Caco-2 (cell line): Measurements from ENCODE around the gene CRHR1. TPM values are rescaled to one million over a fixed set of nuclear protein-coding genes. Genes with fewer than 3 reads are reported as not detected.

Source experiments
- BruUV-seq: library from RNA; stranded (reverse); fragments of 400-500 nt; replicated peaks from 2 replicates; lab custom pipeline; 2021; lab: Mats Ljungman, UMichigan
- CTCF ChIA-PET: fragments of 300-600 bp; sonication (Branson Sonifier 250); formaldehyde crosslinking; loops from one replicate; lab custom pipeline; 2022; ENCODE audit warnings: antibody characterized with exemption; lab: Charles Lee
- POLR2A ChIA-PET: fragments of 300-600 bp; sonication (Branson Sonifier 250); formaldehyde crosslinking; loops from one replicate; lab custom pipeline; 2022; ENCODE audit warnings: antibody characterized with exemption; lab: Charles Lee
- DNase-seq, 2 experiments: peaks; one replicate each; pipeline versions ENCODE4 v3.0.0 to v3.0.0-alpha.2; 2020 to 2022
- H3K27me3 ChIP-seq: replicated peaks from 2 replicates; pipeline ENCODE4 v1.6.0; 2011; ENCODE audit warnings: low read length; ENCODE audit not compliant: control insufficient read depth, insufficient read depth
- H3K36me3 ChIP-seq: 2 replicates; pipeline ENCODE4 v1.5.1; 2011; ENCODE audit warnings: low read length; ENCODE audit not compliant: control insufficient read depth, insufficient read depth
- H3K4me1 ChIP-seq: fragments of 250-450 bp; sonication (Bioruptor Pico); 2 replicates; pipeline ENCODE4 v1.5.1; 2020; ENCODE audit warnings: mild to moderate bottlenecking
- H3K4me3 ChIP-seq: 2 replicates; pipeline ENCODE4 v1.5.1; 2011; ENCODE audit warnings: low read depth, mild to moderate bottlenecking, control low read depth, low read length
- H3K9me3 ChIP-seq: fragments of 250-450 bp; sonication (Bioruptor Pico); 2 replicates; pipeline ENCODE4 v1.5.1; 2020; ENCODE audit warnings: mild to moderate bottlenecking, moderate library complexity
- H3K27ac Mint-ChIP-seq: one replicate; pipeline ENCODE4 v1.8.0; 2022; ENCODE audit warnings: mixed read lengths; ENCODE audit not compliant: unreplicated experiment
- H3K27me3 Mint-ChIP-seq: one replicate; pipeline ENCODE4 v1.8.0; 2022; ENCODE audit warnings: mixed read lengths; ENCODE audit not compliant: insufficient read depth, unreplicated experiment
- H3K36me3 Mint-ChIP-seq: one replicate; pipeline ENCODE4 v1.8.0; 2022; ENCODE audit warnings: mild to moderate bottlenecking, mixed read lengths; ENCODE audit not compliant: insufficient read depth, unreplicated experiment
- H3K4me1 Mint-ChIP-seq: one replicate; pipeline ENCODE4 v1.8.0; 2022; ENCODE audit warnings: low read depth, mixed read lengths; ENCODE audit not compliant: unreplicated experiment
- H3K4me3 Mint-ChIP-seq: one replicate; pipeline ENCODE4 v1.8.0; 2022; ENCODE audit warnings: mild to moderate bottlenecking, moderate library complexity, mixed read lengths; ENCODE audit not compliant: unreplicated experiment
- H3K9me3 Mint-ChIP-seq: one replicate; pipeline ENCODE4 v1.8.0; 2022; ENCODE audit warnings: mixed read lengths; ENCODE audit not compliant: unreplicated experiment
- CTCF ChIP-seq, 2 experiments: fragments of 200-600 bp in 1 of 2; IDR thresholded peaks; 1 replicate in 1 of 2; 2 replicates in 1 of 2; pipeline versions ENCODE4 v1.5.1 to v1.8.0; 2011 to 2022; ENCODE audit warnings: antibody characterized with exemption in 1 of 2, control low read depth in 1 of 2, inconsistent platforms in 1 of 2, low read depth in 1 of 2, low read length in 1 of 2, mild to moderate bottlenecking in 1 of 2, moderate library complexity in 1 of 2; ENCODE audit not compliant: insufficient read depth in 1 of 2, severe bottlenecking in 1 of 2, unreplicated experiment in 1 of 2
- intact Hi-C: fragments of 100-400 bp; cut with micrococcal nuclease; formaldehyde crosslinking; loops from one replicate; pipeline ENCODE4 v1.10.0; 2022; ENCODE audit not compliant: unreplicated experiment
- total RNA-seq: library from RNA; stranded (reverse); gene quantifications from 2 replicates; pipeline ENCODE4 v1.2.3, GENCODE V29; 2022

The CRHR1 gene
- total RNA-seq, 1 experiment from 2014 or later, result not detected

- Mint-ChIP-seq H3K4me1 (no peaks in the 10 kb centered on the region), H3K27me3 (peaks cover 23% of the 10 kb centered on the region), H3K4me3 (no peak overlapping the region), H3K27ac (no peak overlapping the region), H3K9me3 (no peaks in the 10 kb centered on the region), H3K36me3 (no peaks in the 10 kb centered on the region)
- no peak for DNase-seq
- H3K4me3 ChIP-seq, result no peak overlapping the region
- CTCF ChIA-PET, result no interaction called here
- TF ChIP-seq CTCF (IDR thresholded peaks at IDR 0.05; ENCODE audit: insufficient read depth in 1 of 2, low read depth in 1 of 2, low read length in 1 of 2, severe bottlenecking in 1 of 2, unreplicated experiment in 1 of 2), result no peak
- H3K27me3 ChIP-seq, result peaks cover 3% of the 10 kb centered on the region
- no peaks in the 10 kb centered on the region for H3K9me3 ChIP-seq
- POLR2A ChIA-PET, result no interaction called here
- H3K4me1 ChIP-seq, result 0 out of 2 replicates have a peak, but pooled peaks cover 3% of the 10 kb centered on the region
- intact Hi-C loops, result loop anchor here (10.0 kb wide), 1 partner anchor 142 kb away; no protein-coding TSS in a partner anchor
- no TSS peak for BruUV-seq
- no peaks in the 10 kb centered on the region for H3K36me3 ChIP-seq
Observed at GRCh38 chr17:45786349-45786748, 2.2 kb downstream of the CRHR1 start.

- DNase-seq, result no peak
- peaks cover 24% of the 10 kb centered on the region for H3K27me3 Mint-ChIP-seq
- Histone ChIP-seq H3K27me3 (peaks cover 3% of the 10 kb centered on the region), H3K4me3 (no peak overlapping the region), H3K4me1 (0 out of 2 replicates have a peak, but pooled peaks cover 3% of the 10 kb centered on the region), H3K9me3 (no peaks in the 10 kb centered on the region), H3K36me3 (no peaks in the 10 kb centered on the region)
- H3K9me3 Mint-ChIP-seq, result no peaks in the 10 kb centered on the region
- no peak overlapping the region for H3K27ac Mint-ChIP-seq
- H3K4me3 Mint-ChIP-seq, result no peak overlapping the region
- no peak for TF ChIP-seq CTCF (IDR thresholded peaks at IDR 0.05; ENCODE audit: insufficient read depth in 1 of 2, low read depth in 1 of 2, low read length in 1 of 2, severe bottlenecking in 1 of 2, unreplicated experiment in 1 of 2)
- POLR2A ChIA-PET, result no interaction called here
- BruUV-seq, result no TSS peak
- no peaks in the 10 kb centered on the region for H3K4me1 Mint-ChIP-seq
- no peaks in the 10 kb centered on the region for H3K36me3 Mint-ChIP-seq
- intact Hi-C loops, result loop anchor here (10.0 kb wide), 1 partner anchor 142 kb away; no protein-coding TSS in a partner anchor
- CTCF ChIA-PET, result no interaction called here
Observed at GRCh38 chr17:45787044-45787443, 2.9 kb downstream of the CRHR1 start.

- TF ChIP-seq CTCF (IDR thresholded peaks at IDR 0.05; ENCODE audit: insufficient read depth in 1 of 2, low read depth in 1 of 2, low read length in 1 of 2, severe bottlenecking in 1 of 2, unreplicated experiment in 1 of 2), result no peak
- no peaks in the 10 kb centered on the region for H3K36me3 Mint-ChIP-seq
- Histone ChIP-seq H3K9me3 (no peaks in the 10 kb centered on the region), H3K27me3 (peaks cover 3% of the 10 kb centered on the region), H3K4me3 (no peak overlapping the region), H3K36me3 (no peaks in the 10 kb centered on the region), H3K4me1 (0 out of 2 replicates have a peak, but pooled peaks cover 3% of the 10 kb centered on the region)
- ChIA-PET CTCF (interaction anchor here (0.6 kb wide), 1 partner anchor 105 kb away, joined by 7 read pairs; no protein-coding TSS in a partner anchor), POLR2A (no interaction called here)
- no peaks in the 10 kb centered on the region for H3K4me1 Mint-ChIP-seq
- H3K27ac Mint-ChIP-seq, result no peak overlapping the region
- DNase-seq, result no peak
- H3K9me3 Mint-ChIP-seq, result no peaks in the 10 kb centered on the region
- H3K4me3 Mint-ChIP-seq, result no peak overlapping the region
- H3K27me3 Mint-ChIP-seq, result peaks cover 25% of the 10 kb centered on the region
- intact Hi-C loops, result loop anchor here (10.0 kb wide), 1 partner anchor 143 kb away; no protein-coding TSS in a partner anchor
- no TSS peak for BruUV-seq
Observed at GRCh38 chr17:45787656-45788055, 3.5 kb downstream of the CRHR1 start.
